HUDEP-2 (cell line): ENCODE measurements around the gene SLC22A3.
"Not testable (repeated sequence)": the region's sequence is repeated elsewhere in the genome, so short reads cannot be mapped to it uniquely, and the experiment has no call there.

Experiments
- DNase-seq, 76 experiments: peaks; one replicate each; lab custom pipeline; 2025; ENCODE audit not compliant: unreplicated experiment in 76 of 76; lab: John Stamatoyannopoulos, UW

The SLC22A3 gene

GRCh38 chr6:160437154-160437553 is 89.0 kb downstream of the SLC22A3 start:
- DNase-seq, result no peak

- DNase-seq, result no peak
Observed at GRCh38 chr6:160437775-160438174, 89.6 kb downstream of the SLC22A3 start.

- no peak for DNase-seq
Observed at GRCh38 chr6:160438481-160438880, 90.3 kb downstream of the SLC22A3 start.

- no peak for DNase-seq
Observed at GRCh38 chr6:160439751-160440150, 91.6 kb downstream of the SLC22A3 start.

- DNase-seq, result no peak
Observed at GRCh38 chr6:160442151-160442550, 94.0 kb downstream of the SLC22A3 start.

GRCh38 chr6:160445130-160445529 is 97.0 kb downstream of the SLC22A3 start:
- DNase-seq, result no peak

- DNase-seq, result no peak
Observed at GRCh38 chr6:160447350-160447749, 99.2 kb downstream of the SLC22A3 start.

GRCh38 chr6:160449787-160450186 is 101.6 kb downstream of the SLC22A3 start:
- not testable (repeated sequence) for DNase-seq

- no peak for DNase-seq
Observed at GRCh38 chr6:160450849-160451248, 102.7 kb downstream of the SLC22A3 start.

- no peak for DNase-seq
Observed at GRCh38 chr6:160454303-160454702, 106.1 kb downstream of the SLC22A3 start.

GRCh38 chr6:160455081-160455480 is 106.9 kb downstream of the SLC22A3 start:
- no peak for DNase-seq

- DNase-seq, result peak in 34 of 76 experiments; percentile 6 to 64 (median 26)
Observed at GRCh38 chr6:160455541-160456213, 107.5 kb downstream of the SLC22A3 start.

- DNase-seq, result no peak
Observed at GRCh38 chr6:160456214-160456546, 108.0 kb downstream of the SLC22A3 start.

GRCh38 chr6:160457823-160458222 is 109.6 kb downstream of the SLC22A3 start:
- no peak for DNase-seq

GRCh38 chr6:160461641-160462040 is 113.5 kb downstream of the SLC22A3 start:
- DNase-seq, result no peak

GRCh38 chr6:160462116-160462515 is 113.9 kb downstream of the SLC22A3 start:
- no peak for DNase-seq

GRCh38 chr6:160462551-160463109 is 114.5 kb downstream of the SLC22A3 start:
- no peak for DNase-seq

- DNase-seq, result no peak
Observed at GRCh38 chr6:160464744-160465143, 116.6 kb downstream of the SLC22A3 start.

GRCh38 chr6:160467261-160467871 is 119.2 kb downstream of the SLC22A3 start:
- not testable (repeated sequence) for DNase-seq

GRCh38 chr6:160469153-160469552 is 121.0 kb downstream of the SLC22A3 start:
- no peak for DNase-seq

- DNase-seq, result not testable (repeated sequence)
Observed at GRCh38 chr6:160476056-160476455, 127.9 kb downstream of the SLC22A3 start.

- not testable (repeated sequence) for DNase-seq
Observed at GRCh38 chr6:160477072-160477471, 128.9 kb downstream of the SLC22A3 start.
